Measurements from ENCODE around the gene ERP44. TPM values are rescaled to one million over a fixed set of nuclear protein-coding genes. Genes with fewer than 3 reads are reported as not detected.
"Not testable (repeated sequence)": the region's sequence is repeated elsewhere in the genome, so short reads cannot be mapped to it uniquely, and the experiment has no call there.

The ERP44 gene
- total RNA-seq, 4 donors from 2014 or later: 10.1 to 15.7 (median 13.0) TPM

GRCh38 chr9:100064872-100065581, 33.8 kb downstream of the ERP44 start:
- no peak for DNase-seq (ENCODE audit: low spot score in 2 of 2)
- no peak for TF ChIP-seq POLR2A (IDR thresholded peaks at IDR 0.05)
- no peak for TF ChIP-seq CTCF (IDR thresholded peaks at IDR 0.05)
- 78 to 81% methylated on average over 8 of the region's 8 CpGs for WGBS, 2 donors
- intact Hi-C loops (cut with DNase I; ENCODE audit: low total_unique reads): no loop called here
- H3K4me3 ChIP-seq (ENCODE audit: low read depth, poor library complexity, severe bottlenecking): no peak overlapping the region

- 56 to 58% methylated on average over 3 of the region's 3 CpGs for WGBS, 2 donors
- no peak for DNase-seq (ENCODE audit: low spot score in 2 of 2)
- intact Hi-C loops (cut with DNase I; ENCODE audit: low total_unique reads): no loop called here
- TF ChIP-seq POLR2A (IDR thresholded peaks at IDR 0.05): no peak
- TF ChIP-seq CTCF (IDR thresholded peaks at IDR 0.05): no peak
- no peak overlapping the region for H3K4me3 ChIP-seq (ENCODE audit: low read depth, poor library complexity, severe bottlenecking)
Measured at GRCh38 chr9:100063185-100063584, 35.6 kb downstream of the ERP44 start.

- intact Hi-C loops (cut with DNase I; ENCODE audit: low total_unique reads): not testable (repeated sequence)
Measured at GRCh38 chr9:100062683-100063082, 36.1 kb downstream of the ERP44 start.

GRCh38 chr9:100058699-100059579, 39.9 kb downstream of the ERP44 start:
- no peak overlapping the region for H3K4me3 ChIP-seq (ENCODE audit: low read depth, poor library complexity, severe bottlenecking)
- no peak for DNase-seq (ENCODE audit: low spot score in 2 of 2)
- TF ChIP-seq POLR2A (IDR thresholded peaks at IDR 0.05) (no peak), CTCF (IDR thresholded peaks at IDR 0.05) (no peak)
- 93% methylated on average over 4 of the region's 4 CpGs for WGBS, 2 donors
- intact Hi-C loops (cut with DNase I; ENCODE audit: low total_unique reads): no loop called here

More at GRCh38 chr9:100062683-100063082, 36.1 kb downstream of the ERP44 start:
- WGBS, 2 donors: 78 to 85% methylated on average over 1 of the region's 1 CpG
- DNase-seq (ENCODE audit: low spot score in 2 of 2); H3K4me3 ChIP-seq (ENCODE audit: low read depth, poor library complexity, severe bottlenecking): not testable (repeated sequence)

- intact Hi-C loops (cut with DNase I; ENCODE audit: low total_unique reads): no loop called here
Measured at GRCh38 chr9:100057624-100058023, 41.2 kb downstream of the ERP44 start.

More at GRCh38 chr9:100057624-100058023, 41.2 kb downstream of the ERP44 start:
- TF ChIP-seq POLR2A (IDR thresholded peaks at IDR 0.05) (no peak), CTCF (IDR thresholded peaks at IDR 0.05) (no peak)
- no peak overlapping the region for H3K4me3 ChIP-seq (ENCODE audit: low read depth, poor library complexity, severe bottlenecking)
- no peak for DNase-seq (ENCODE audit: low spot score in 2 of 2)

Data from lower leg skin (tissue), 4 donors.